Endothelial cell of umbilical vein (primary cell): ENCODE results near the gene AHRR. TPM values are rescaled to one million over a fixed set of nuclear protein-coding genes. Genes with fewer than 3 reads are reported as not detected.

Experiments used
- BruUV-seq: library from RNA; stranded (reverse); fragments of 400-500 nt; replicated peaks from 2 replicates; lab custom pipeline; 2021; lab: Mats Ljungman, UMichigan
- CTCF ChIA-PET: fragments of 300-600, 350-600 bp; sonication (Branson Sonifier 250); formaldehyde crosslinking; loops from one replicate; lab custom pipeline; 2021; ENCODE audit warnings: antibody characterized with exemption, inconsistent platforms; lab: Charles Lee
- POLR2A ChIA-PET: fragments of 300-600, 350-600 bp; sonication (Branson Sonifier 250); formaldehyde crosslinking; loops from one replicate; lab custom pipeline; 2021; ENCODE audit warnings: antibody characterized with exemption, inconsistent platforms; lab: Charles Lee
- DNase-seq: peaks from one replicate; pipeline ENCODE4 v3.0.0-alpha.2; 2011; ENCODE audit warnings: low read depth, low spot score
- FAIRE-seq: peaks from 2 replicates; lab custom pipeline; 2011; peaks lifted over from hg19 to GRCh38; lab: Jason Lieb, UNC
- H2AFZ ChIP-seq: 2 replicates; pipeline ENCODE4 v1.6.0; 2012; ENCODE audit warnings: low read depth, low read length, control low read depth, inconsistent platforms
- H3K27ac ChIP-seq: 2 replicates; pipeline ENCODE4 v1.5.1; 2011; ENCODE audit warnings: low read depth, mild to moderate bottlenecking, control low read depth, low read length, moderate library complexity; ENCODE audit not compliant: insufficient read depth
- H3K27me3 ChIP-seq, 2 experiments: 2 replicates each; pipeline versions ENCODE4 v1.6.0 to v1.6.1; 2011; ENCODE audit warnings: low read length in 2 of 2, mixed read lengths in 1 of 2; ENCODE audit not compliant: control insufficient read depth in 2 of 2, insufficient read depth in 2 of 2
- H3K36me3 ChIP-seq, 2 experiments: 2 replicates in 1 of 2; 3 replicates in 1 of 2; pipeline ENCODE4 v1.5.1; 2011; ENCODE audit warnings: low read length in 2 of 2, mild to moderate bottlenecking in 1 of 2, moderate library complexity in 1 of 2; ENCODE audit not compliant: control insufficient read depth in 2 of 2, insufficient read depth in 2 of 2; ENCODE audit errors: extremely low read depth in 1 of 2
- H3K4me1 ChIP-seq: 3 replicates; pipeline ENCODE4 v1.5.1; 2011; ENCODE audit warnings: mild to moderate bottlenecking, low read length; ENCODE audit not compliant: control insufficient read depth, insufficient read depth; ENCODE audit errors: extremely low read depth
- H3K4me2 ChIP-seq: 2 replicates; pipeline ENCODE4 v1.6.1; 2011; ENCODE audit warnings: low read length, control low read depth, mixed read lengths; ENCODE audit not compliant: insufficient read depth
- H3K4me3 ChIP-seq, 3 experiments: fragments of 200-600 bp in 1 of 3; sonication (generic), shearing (Covaris generic) in 1 of 3; replicated peaks in 1 of 3; 2 replicates each; pipeline ENCODE4 v1.5.1; 2011 to 2016; ENCODE audit warnings: control low read depth in 3 of 3, low read length in 3 of 3, mild to moderate bottlenecking in 2 of 3, inconsistent platforms in 1 of 3, low read depth in 1 of 3, moderate library complexity in 1 of 3; ENCODE audit not compliant: insufficient read depth in 1 of 3
- H3K79me2 ChIP-seq: 2 replicates; pipeline ENCODE4 v1.6.0; 2012; ENCODE audit warnings: low read length, inconsistent platforms; ENCODE audit not compliant: control insufficient read depth, insufficient read depth
- H3K9ac ChIP-seq: replicated peaks from 2 replicates; pipeline ENCODE3; 2011; ENCODE audit warnings: low read length, control low read depth; ENCODE audit not compliant: insufficient read depth; ENCODE audit errors: extremely low read depth
- H3K9me1 ChIP-seq: replicated peaks from 3 replicates; pipeline ENCODE4 v1.6.0; 2011; ENCODE audit warnings: mild to moderate bottlenecking, low read length; ENCODE audit not compliant: control insufficient read depth, insufficient read depth; ENCODE audit errors: extremely low read depth
- H3K9me3 ChIP-seq: replicated peaks from 2 replicates; pipeline ENCODE4 v1.5.1; 2012; ENCODE audit warnings: low read length, inconsistent platforms; ENCODE audit not compliant: control insufficient read depth, insufficient read depth
- H4K20me1 ChIP-seq: replicated peaks from 2 replicates; pipeline ENCODE3; 2011; ENCODE audit warnings: mild to moderate bottlenecking, low read length; ENCODE audit not compliant: control insufficient read depth, insufficient read depth; ENCODE audit errors: extremely low read depth
- EZH2 ChIP-seq: IDR thresholded peaks from 2 replicates; pipeline ENCODE4 v1.6.1; 2012; ENCODE audit warnings: borderline replicate concordance, low read depth, mild to moderate bottlenecking, moderate library complexity, low read length, inconsistent platforms; ENCODE audit not compliant: severe bottlenecking
- FOS ChIP-seq: IDR thresholded peaks from 2 replicates; pipeline ENCODE4 v1.6.1; 2011; ENCODE audit warnings: mild to moderate bottlenecking, low read length, moderate library complexity, borderline replicate concordance; ENCODE audit not compliant: insufficient read depth
- GATA2 ChIP-seq: IDR thresholded peaks from 2 replicates; pipeline ENCODE4 v1.7.0; 2011; ENCODE audit warnings: low read depth, mild to moderate bottlenecking, moderate library complexity, mixed read lengths, low read length; ENCODE audit not compliant: insufficient read length, insufficient read depth
- JUN ChIP-seq: IDR thresholded peaks from 2 replicates; pipeline ENCODE4 v1.6.1; 2011; ENCODE audit warnings: borderline replicate concordance, low read depth; ENCODE audit not compliant: insufficient read length, insufficient read depth
- MYC ChIP-seq: IDR thresholded peaks from one replicate; pipeline ENCODE4 v1.6.1; 2011; ENCODE audit warnings: mild to moderate bottlenecking, low read depth, low read length
- POLR2A ChIP-seq: IDR thresholded peaks from 2 replicates; pipeline ENCODE4 v1.6.1; 2012; ENCODE audit warnings: low read depth, mild to moderate bottlenecking, control low read depth, low read length
- POLR2AphosphoS5 ChIP-seq: IDR thresholded peaks from 2 replicates; pipeline ENCODE4 v1.6.1; 2012; ENCODE audit warnings: low read depth, mild to moderate bottlenecking, control low read depth, low read length, moderate library complexity; ENCODE audit not compliant: insufficient read depth
- dilution Hi-C: fragments of 300-500 bp; cut with MboI; formaldehyde crosslinking; loops from one replicate; pipeline ENCODE4 v1.15.0; 2019; ENCODE audit warnings: low sequenced_read_pairs; ENCODE audit not compliant: extremely low pct_ligation_motif_present
- intact Hi-C: fragments of 100-400 bp; cut with micrococcal nuclease; formaldehyde crosslinking; loops from one replicate; pipeline ENCODE4 v1.10.0; 2022
- polyA plus RNA-seq, 4 experiments: library from polyadenylated mRNA; depleted of rRNA in 3 of 4; stranded (reverse) in 3 of 4; unstranded in 1 of 4; fragments of >200 nt; gene quantifications; 2 replicates each; pipeline versions ENCODE4 v1.2.1 to v1.2.3, GENCODE V29; 2011 to 2012; ENCODE audit warnings: missing spikeins in 1 of 4
- total RNA-seq: library from RNA; stranded (reverse); gene quantifications from 2 replicates; pipeline ENCODE4 v1.2.3, GENCODE V29; 2021
- TF ChIP-seq, protein P1 (sequence below): IDR thresholded peaks from 2 replicates; pipeline ENCODE4 v1.6.1; 2011; ENCODE audit not compliant: insufficient read depth, insufficient read length
- TF ChIP-seq, protein P2 (sequence below), 2 donors: IDR thresholded peaks; 1 replicate in 1 of 2; 2 replicates in 1 of 2; pipeline ENCODE4 v1.5.1; 2011; ENCODE audit warnings: low read length in 2 of 2, mild to moderate bottlenecking in 2 of 2, moderate library complexity in 2 of 2, control low read depth in 1 of 2, inconsistent platforms in 1 of 2, low read depth in 1 of 2; ENCODE audit not compliant: insufficient read depth in 1 of 2; ENCODE audit errors: extremely low read depth in 1 of 2

Gene AHRR
- total and polyA plus RNA-seq, 2 donors (not counting 3 experiments of a cell fraction or from before 2014, with no cell fraction given): 3.1 to 7.3 TPM

DNA sequence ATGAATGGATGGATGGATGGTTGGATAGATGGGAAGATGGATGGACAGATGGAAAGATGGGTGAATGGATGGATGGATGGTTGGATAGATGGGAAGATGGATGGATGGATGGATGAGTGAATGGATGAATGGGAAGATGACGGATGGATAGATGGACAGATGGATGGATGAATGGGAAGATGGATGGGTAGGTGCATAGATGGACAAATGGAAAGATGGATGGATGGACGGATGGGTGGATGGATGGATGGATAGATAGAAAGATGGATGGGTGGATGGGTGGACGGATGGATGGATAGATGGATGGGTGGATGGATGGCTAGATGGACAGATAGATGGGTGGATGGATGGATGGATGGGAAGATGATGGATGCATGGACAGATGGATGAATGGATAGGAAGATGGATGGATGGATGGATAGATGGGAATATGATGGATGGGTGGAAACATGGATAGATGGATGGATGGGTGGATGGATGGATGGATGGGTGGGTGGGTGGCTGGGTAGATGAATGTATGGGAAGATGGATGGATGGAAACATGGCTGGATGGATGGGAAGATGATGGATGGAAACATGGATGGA, 105.0 kb downstream of the AHRR start:
- Histone ChIP-seq H3K36me3 (no peaks in the 10 kb centered on the region), H3K9me1 (no peaks in the 10 kb centered on the region), H3K79me2 (no peaks in the 10 kb centered on the region), H2AFZ (no peak overlapping the region), H3K4me1 (no peaks in the 10 kb centered on the region), H3K9ac (no peak overlapping the region), H4K20me1 (no peaks in the 10 kb centered on the region), H3K9me3 (no peaks in the 10 kb centered on the region), H3K27ac (no peak overlapping the region), H3K4me2 (no peak overlapping the region), H3K4me3 (no peak overlapping the region), H3K27me3 (no peaks in the 10 kb centered on the region)
- TF ChIP-seq POLR2AphosphoS5 (no peak), POLR2A (no peak), MYC (no peak), EZH2 (no peak), JUN (no peak), FOS (no peak), GATA2 (no peak)
- TF ChIP-seq, protein P1, sequence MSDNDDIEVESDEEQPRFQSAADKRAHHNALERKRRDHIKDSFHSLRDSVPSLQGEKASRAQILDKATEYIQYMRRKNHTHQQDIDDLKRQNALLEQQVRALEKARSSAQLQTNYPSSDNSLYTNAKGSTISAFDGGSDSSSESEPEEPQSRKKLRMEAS: no peak
- TF ChIP-seq, protein P2, sequence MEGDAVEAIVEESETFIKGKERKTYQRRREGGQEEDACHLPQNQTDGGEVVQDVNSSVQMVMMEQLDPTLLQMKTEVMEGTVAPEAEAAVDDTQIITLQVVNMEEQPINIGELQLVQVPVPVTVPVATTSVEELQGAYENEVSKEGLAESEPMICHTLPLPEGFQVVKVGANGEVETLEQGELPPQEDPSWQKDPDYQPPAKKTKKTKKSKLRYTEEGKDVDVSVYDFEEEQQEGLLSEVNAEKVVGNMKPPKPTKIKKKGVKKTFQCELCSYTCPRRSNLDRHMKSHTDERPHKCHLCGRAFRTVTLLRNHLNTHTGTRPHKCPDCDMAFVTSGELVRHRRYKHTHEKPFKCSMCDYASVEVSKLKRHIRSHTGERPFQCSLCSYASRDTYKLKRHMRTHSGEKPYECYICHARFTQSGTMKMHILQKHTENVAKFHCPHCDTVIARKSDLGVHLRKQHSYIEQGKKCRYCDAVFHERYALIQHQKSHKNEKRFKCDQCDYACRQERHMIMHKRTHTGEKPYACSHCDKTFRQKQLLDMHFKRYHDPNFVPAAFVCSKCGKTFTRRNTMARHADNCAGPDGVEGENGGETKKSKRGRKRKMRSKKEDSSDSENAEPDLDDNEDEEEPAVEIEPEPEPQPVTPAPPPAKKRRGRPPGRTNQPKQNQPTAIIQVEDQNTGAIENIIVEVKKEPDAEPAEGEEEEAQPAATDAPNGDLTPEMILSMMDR (IDR thresholded peaks at IDR 0.05; ENCODE audit: extremely low read depth in 1 of 2, insufficient read depth in 1 of 2, low read depth in 1 of 2, low read length in 2 of 2): no peak
- no peak for DNase-seq
- ChIA-PET CTCF (interaction anchor here (0.6 to 1.9 kb wide), 12 partner anchors 11 to 238 kb away, joined by 3 to 39 read pairs (median 4); partner anchors contain the start of gene AHRR), POLR2A (no interaction called here)
- dilution Hi-C loops (no loop called here), intact Hi-C loops (no loop called here)
- BruUV-seq: no TSS peak
- FAIRE-seq: no peak
